IgD-negative memory B cell (primary cell): ENCODE measurements around the gene POLR3F. TPM values are rescaled to one million over a fixed set of nuclear protein-coding genes. Genes with fewer than 3 reads are reported as not detected.

ENCODE experiments used
- H3K27ac Mint-ChIP-seq, 3 donors: one replicate each; pipeline ENCODE4 v1.8.0; 2020 to 2022; ENCODE audit warnings: mild to moderate bottlenecking in 3 of 3, mixed read lengths in 3 of 3, moderate library complexity in 1 of 3
- H3K27me3 Mint-ChIP-seq: one replicate; pipeline ENCODE4 v1.8.0; 2021; ENCODE audit warnings: mixed read lengths
- H3K36me3 Mint-ChIP-seq: one replicate; pipeline ENCODE4 v1.8.0; 2020; ENCODE audit warnings: mild to moderate bottlenecking, mixed read lengths
- H3K4me1 Mint-ChIP-seq, 3 donors: one replicate each; pipeline ENCODE4 v1.8.0; 2020 to 2022; ENCODE audit warnings: mixed read lengths in 3 of 3, mild to moderate bottlenecking in 1 of 3
- H3K4me3 Mint-ChIP-seq, 4 donors: one replicate each; pipeline ENCODE4 v1.8.0; 2020 to 2022; ENCODE audit warnings: mild to moderate bottlenecking in 4 of 4, mixed read lengths in 4 of 4, moderate library complexity in 3 of 4
- H3K9me3 Mint-ChIP-seq, 3 donors: one replicate each; pipeline ENCODE4 v1.8.0; 2020 to 2021; ENCODE audit warnings: mixed read lengths in 3 of 3, mild to moderate bottlenecking in 1 of 3
- polyA plus RNA-seq: library from polyadenylated mRNA; unstranded; fragments of 300-500 nt; fragmentation: Illumina TruSeq; gene quantifications from one replicate; pipeline ENCODE4 v1.2.3, GENCODE V29; 2021

Gene POLR3F, protein sequence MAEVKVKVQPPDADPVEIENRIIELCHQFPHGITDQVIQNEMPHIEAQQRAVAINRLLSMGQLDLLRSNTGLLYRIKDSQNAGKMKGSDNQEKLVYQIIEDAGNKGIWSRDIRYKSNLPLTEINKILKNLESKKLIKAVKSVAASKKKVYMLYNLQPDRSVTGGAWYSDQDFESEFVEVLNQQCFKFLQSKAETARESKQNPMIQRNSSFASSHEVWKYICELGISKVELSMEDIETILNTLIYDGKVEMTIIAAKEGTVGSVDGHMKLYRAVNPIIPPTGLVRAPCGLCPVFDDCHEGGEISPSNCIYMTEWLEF
- 9.0 TPM for polyA plus RNA-seq

DNA sequence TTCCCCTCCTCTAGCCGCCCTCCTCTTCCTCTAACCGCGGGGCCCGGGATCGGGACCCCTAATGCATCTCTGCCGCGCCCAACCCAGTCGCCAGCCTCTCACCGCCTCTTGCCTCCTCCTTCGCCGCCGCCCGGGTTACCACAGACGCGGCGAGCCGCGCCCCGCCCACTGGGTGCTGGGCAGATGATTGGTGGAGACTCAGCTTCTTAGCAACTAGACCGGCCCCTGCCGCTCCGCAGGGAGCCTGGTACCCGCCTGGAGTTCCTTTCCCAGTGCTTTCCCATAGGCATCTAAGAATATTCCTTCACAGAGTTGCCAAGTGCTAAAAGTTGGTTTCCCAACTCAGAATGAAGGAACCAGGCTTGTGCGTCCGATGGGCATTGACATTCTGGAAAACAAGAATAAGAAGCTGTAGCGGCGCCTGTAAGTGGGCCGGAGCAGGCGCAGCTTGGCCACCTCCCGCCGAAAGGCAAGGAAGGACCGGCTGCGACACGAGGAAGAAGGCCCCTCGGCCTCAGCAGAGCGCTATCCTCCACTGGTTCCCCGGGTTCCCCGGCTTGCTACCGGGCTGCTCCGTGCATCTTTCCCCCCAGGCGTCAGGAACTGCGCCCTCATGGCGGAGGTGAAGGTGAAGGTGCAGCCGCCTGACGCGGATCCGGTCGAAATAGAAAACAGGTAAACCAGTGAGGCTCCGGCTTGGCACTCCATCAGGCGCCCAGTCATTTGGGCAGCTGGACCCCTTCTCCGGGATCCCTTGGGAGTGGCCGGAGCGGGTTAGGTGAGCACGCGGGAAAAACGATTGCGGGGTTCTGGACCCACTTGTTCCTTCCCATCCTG lies at the start of gene POLR3F, which contains the start of gene DZANK1:
Gene POLR3F, plus strand, starts transcription at position 497 of the 837 bp plus-strand sequence. Its CDS starts 117 bp downstream, at position 614.
Gene DZANK1, minus strand, starts transcription at position 137 of the 837 bp plus-strand sequence. CDS start 1,672 bp downstream, outside the sequence.
- Mint-ChIP-seq H3K9me3 (no peaks in the 10 kb centered on the region), H3K4me3 (peak within 1 kb of the TSS; percentile 96 to 100 (median 100)), H3K27ac (peak within 1 kb of the TSS; percentile 98 to 99 (median 98)), H3K36me3 (no peaks in the 10 kb centered on the region), H3K27me3 (no peaks in the 10 kb centered on the region), H3K4me1 (peaks cover 12 to 17% (median 14%) of the 10 kb centered on the region in 3 donors)

DNA sequence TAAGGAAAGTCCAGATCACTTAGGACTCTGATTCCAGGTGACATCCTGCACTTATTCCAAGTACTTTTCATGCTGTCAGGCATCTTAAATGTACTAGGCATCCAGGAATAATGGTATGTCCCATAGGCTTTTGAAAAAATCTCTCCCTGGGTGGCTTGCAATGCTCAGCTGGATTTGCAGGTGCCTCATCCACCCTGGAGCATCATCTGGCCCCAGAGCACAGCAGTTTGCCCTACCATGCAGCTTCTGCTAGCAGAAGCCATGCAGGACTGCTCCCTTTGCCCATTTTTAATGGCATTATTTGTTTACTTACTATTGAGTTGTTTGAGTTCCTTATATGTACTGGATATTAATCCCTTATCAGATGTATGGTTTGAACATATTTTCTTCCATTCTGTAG lies 45.6 kb upstream of the POLR3F start:
- no peak overlapping the region for H3K4me3 Mint-ChIP-seq
- peaks cover 2% of the 10 kb centered on the region for H3K27me3 Mint-ChIP-seq
- no peaks in the 10 kb centered on the region for H3K9me3 Mint-ChIP-seq
- no peaks in the 10 kb centered on the region for H3K4me1 Mint-ChIP-seq
- peaks cover 2% of the 10 kb centered on the region for H3K36me3 Mint-ChIP-seq
- no peak overlapping the region for H3K27ac Mint-ChIP-seq

GRCh38 chr20:18427214-18427613 lies 40.0 kb upstream of the POLR3F start:
- Mint-ChIP-seq H3K4me1 (peaks cover 0 to 2% (median 0%) of the 10 kb centered on the region in 3 donors), H3K27me3 (no peaks in the 10 kb centered on the region), H3K9me3 (no peaks in the 10 kb centered on the region), H3K27ac (no peak overlapping the region), H3K4me3 (no peak overlapping the region), H3K36me3 (peaks cover 5% of the 10 kb centered on the region)

DNA sequence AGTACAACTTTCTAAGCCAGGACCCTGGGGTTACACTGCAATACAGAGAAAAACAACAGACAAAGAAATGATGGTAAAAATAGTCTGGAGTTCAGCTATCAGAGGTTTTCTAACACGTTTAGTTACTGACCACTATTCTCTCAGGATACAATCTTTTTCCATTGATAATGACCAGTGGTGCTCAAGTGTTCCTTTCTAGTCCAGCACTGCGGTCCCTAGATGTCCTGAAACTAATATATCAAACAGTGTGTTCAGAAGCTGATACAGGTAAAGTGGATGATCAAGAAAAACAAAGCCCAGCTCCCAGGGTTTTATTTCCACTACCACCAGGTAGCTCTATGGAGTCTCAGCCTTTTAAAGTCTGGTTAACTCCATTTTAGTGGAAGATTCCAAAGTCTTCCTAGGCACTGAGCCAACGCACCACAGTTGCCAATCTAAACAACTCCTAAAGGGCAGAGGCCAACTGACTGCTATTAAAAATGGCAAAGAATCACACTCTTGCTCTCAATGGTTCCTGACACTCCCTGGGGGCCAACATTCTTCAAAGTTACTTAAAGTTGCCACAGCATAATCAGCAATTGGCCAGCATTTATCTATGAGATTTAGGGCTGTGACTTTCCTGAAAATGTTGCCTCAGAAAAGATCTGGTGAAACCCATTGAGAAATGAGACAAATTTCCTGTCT lies 38.6 kb upstream of the POLR3F start:
- Mint-ChIP-seq H3K4me1 (peaks cover 0 to 2% (median 0%) of the 10 kb centered on the region in 3 donors), H3K27ac (no peak overlapping the region), H3K9me3 (no peaks in the 10 kb centered on the region), H3K4me3 (no peak overlapping the region), H3K36me3 (peaks cover 5% of the 10 kb centered on the region), H3K27me3 (no peaks in the 10 kb centered on the region)

- no peaks in the 10 kb centered on the region for H3K9me3 Mint-ChIP-seq
- peaks cover 0 to 2% (median 0%) of the 10 kb centered on the region in 3 donors for H3K4me1 Mint-ChIP-seq
- no peak overlapping the region for H3K4me3 Mint-ChIP-seq
- H3K27ac Mint-ChIP-seq, result no peak overlapping the region
- H3K36me3 Mint-ChIP-seq, result peaks cover 5% of the 10 kb centered on the region
- no peaks in the 10 kb centered on the region for H3K27me3 Mint-ChIP-seq
Observed at GRCh38 chr20:18430172-18430826, 36.9 kb upstream of the POLR3F start.

DNA sequence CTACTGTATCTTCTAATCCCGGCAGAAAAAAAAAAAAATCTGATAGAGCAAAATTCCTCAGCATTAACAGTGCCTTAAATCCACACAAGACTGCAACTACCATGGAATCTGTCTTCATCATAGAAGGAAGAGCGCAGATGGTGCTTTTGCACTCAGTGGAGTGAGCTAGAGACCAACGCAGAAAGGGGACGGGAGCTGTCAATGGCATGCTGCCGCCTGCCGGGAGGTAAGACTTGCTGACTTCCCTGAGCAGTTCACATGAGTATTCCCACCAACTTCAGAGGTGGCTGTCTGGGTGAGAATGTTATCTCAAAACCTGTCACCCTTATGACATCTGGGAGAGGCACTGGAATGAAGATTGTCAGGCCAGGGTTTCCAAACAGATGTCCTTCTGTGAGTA lies 36.0 kb upstream of the POLR3F start:
- H3K4me3 Mint-ChIP-seq, result no peak overlapping the region
- no peak overlapping the region for H3K27ac Mint-ChIP-seq
- H3K36me3 Mint-ChIP-seq, result peaks cover 5% of the 10 kb centered on the region
- no peaks in the 10 kb centered on the region for H3K27me3 Mint-ChIP-seq
- no peaks in the 10 kb centered on the region for H3K9me3 Mint-ChIP-seq
- peaks cover 0 to 2% (median 0%) of the 10 kb centered on the region in 3 donors for H3K4me1 Mint-ChIP-seq

DNA sequence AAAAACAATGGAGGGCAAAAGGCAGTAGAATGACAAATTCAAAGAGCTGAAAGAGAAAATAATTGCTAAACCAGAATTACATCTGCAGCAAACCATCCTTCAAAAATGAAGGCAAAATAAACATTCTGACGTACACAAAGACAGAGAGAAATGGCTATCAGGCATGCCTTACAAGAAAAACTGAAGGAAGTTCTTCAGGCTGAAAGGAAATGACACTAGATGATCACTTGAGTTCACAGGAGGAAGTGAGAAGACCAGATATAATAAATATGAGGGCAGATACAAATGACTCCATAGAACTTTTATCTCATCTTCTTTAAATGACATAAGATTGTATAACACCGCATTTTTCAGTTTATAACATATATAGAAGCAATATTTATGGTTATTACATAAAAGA lies 30.3 kb upstream of the POLR3F start:
- H3K27ac Mint-ChIP-seq, result peak overlapping the region in 1 of 3 donors; percentile 80
- peaks cover 0 to 4% (median 3%) of the 10 kb centered on the region in 3 donors for H3K9me3 Mint-ChIP-seq
- peaks cover 6% of the 10 kb centered on the region for H3K36me3 Mint-ChIP-seq
- H3K4me3 Mint-ChIP-seq, result peak overlapping the region in 1 of 4 donors; percentile 9
- H3K4me1 Mint-ChIP-seq, result peaks cover 7 to 8% (median 7%) of the 10 kb centered on the region in 3 donors
- no peaks in the 10 kb centered on the region for H3K27me3 Mint-ChIP-seq

GRCh38 chr20:18440403-18440802 lies 26.8 kb upstream of the POLR3F start:
- H3K4me1 Mint-ChIP-seq, result peaks cover 7 to 8% (median 7%) of the 10 kb centered on the region in 3 donors
- H3K27ac Mint-ChIP-seq, result peak overlapping the region in 1 of 3 donors; percentile 44
- H3K36me3 Mint-ChIP-seq, result peaks cover 10% of the 10 kb centered on the region
- H3K27me3 Mint-ChIP-seq, result no peaks in the 10 kb centered on the region
- H3K4me3 Mint-ChIP-seq, result no peak overlapping the region
- H3K9me3 Mint-ChIP-seq, result peaks cover 0 to 4% (median 3%) of the 10 kb centered on the region in 3 donors

DNA sequence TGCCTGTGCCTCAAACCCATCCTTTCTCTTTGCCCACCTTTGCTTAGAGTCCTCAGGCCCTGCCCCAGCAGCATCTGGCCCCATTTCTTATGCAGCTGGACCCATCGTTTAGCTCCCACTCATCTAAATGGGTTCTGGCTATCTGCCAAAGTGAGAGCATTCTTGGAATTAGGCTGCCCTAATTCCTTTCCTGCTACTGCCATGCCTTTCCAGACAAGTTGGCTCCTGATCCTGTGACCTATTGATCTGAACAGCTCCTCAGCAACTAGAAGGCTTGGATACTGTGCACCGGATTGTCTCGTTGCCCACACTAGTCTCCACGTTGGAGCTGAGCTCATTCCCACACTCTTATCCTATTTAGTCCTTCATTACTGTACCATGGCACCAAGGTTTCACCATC lies 23.3 kb upstream of the POLR3F start:
- Mint-ChIP-seq H3K4me3 (no peak overlapping the region), H3K36me3 (peaks cover 9% of the 10 kb centered on the region), H3K27me3 (no peaks in the 10 kb centered on the region), H3K4me1 (no peaks in the 10 kb centered on the region), H3K27ac (no peak overlapping the region), H3K9me3 (no peaks in the 10 kb centered on the region)

GRCh38 chr20:18456600-18456999 lies 10.6 kb upstream of the POLR3F start:
- no peaks in the 10 kb centered on the region for H3K4me1 Mint-ChIP-seq

GRCh38 chr20:18465536-18466200 lies 1.5 kb upstream of the POLR3F start:
- Mint-ChIP-seq H3K4me1 (peaks cover 12 to 17% (median 14%) of the 10 kb centered on the region in 3 donors), H3K36me3 (no peaks in the 10 kb centered on the region), H3K9me3 (no peaks in the 10 kb centered on the region), H3K4me3 (peak overlapping the region; percentile 96 to 100 (median 100)), H3K27ac (peak overlapping the region; percentile 64 to 99 (median 98)), H3K27me3 (no peaks in the 10 kb centered on the region)

More at GRCh38 chr20:18456600-18456999, 10.6 kb upstream of the POLR3F start:
- H3K27ac Mint-ChIP-seq, result no peak overlapping the region
- peaks cover 1 to 7% (median 4%) of the 10 kb centered on the region in 3 donors for H3K9me3 Mint-ChIP-seq
- no peaks in the 10 kb centered on the region for H3K27me3 Mint-ChIP-seq
- H3K4me3 Mint-ChIP-seq, result no peak overlapping the region
- H3K36me3 Mint-ChIP-seq, result peaks cover 2% of the 10 kb centered on the region

- Mint-ChIP-seq H3K4me3 (peak overlapping the region; percentile 96 to 100 (median 100)), H3K27ac (peak overlapping the region; percentile 98 to 99 (median 98)), H3K4me1 (peaks cover 12 to 17% (median 14%) of the 10 kb centered on the region in 3 donors), H3K9me3 (no peaks in the 10 kb centered on the region), H3K36me3 (no peaks in the 10 kb centered on the region), H3K27me3 (no peaks in the 10 kb centered on the region)
Observed at GRCh38 chr20:18466574-18466893, 656 bp upstream of the POLR3F start.

GRCh38 chr20:18477218-18477617 lies 10.0 kb downstream of the POLR3F start:
- no peaks in the 10 kb centered on the region for H3K27me3 Mint-ChIP-seq
- H3K9me3 Mint-ChIP-seq, result no peaks in the 10 kb centered on the region
- H3K4me1 Mint-ChIP-seq, result no peaks in the 10 kb centered on the region
- no peak overlapping the region for H3K4me3 Mint-ChIP-seq
- no peak overlapping the region for H3K27ac Mint-ChIP-seq
- peaks cover 9% of the 10 kb centered on the region for H3K36me3 Mint-ChIP-seq

DNA sequence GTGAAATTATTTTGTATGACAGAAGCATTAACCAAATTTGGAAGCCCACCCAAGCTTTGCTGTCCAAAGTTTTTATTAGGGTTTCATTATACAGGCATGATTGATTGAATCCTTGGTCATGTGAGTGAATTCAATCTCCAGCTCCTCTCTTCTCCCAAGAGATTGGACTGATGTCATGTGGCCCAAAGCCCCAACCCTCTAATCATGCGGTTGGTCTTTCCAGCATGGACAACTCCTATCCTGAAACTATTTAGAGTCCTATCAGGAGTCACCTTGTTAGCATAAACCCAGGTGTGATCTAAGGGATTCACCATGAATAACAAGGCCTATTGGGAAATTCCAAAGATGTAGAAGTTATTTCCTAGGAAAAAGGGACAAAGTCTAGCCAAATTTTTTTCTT lies 10.6 kb downstream of the POLR3F start:
- Mint-ChIP-seq H3K9me3 (no peaks in the 10 kb centered on the region), H3K27me3 (no peaks in the 10 kb centered on the region), H3K4me1 (no peaks in the 10 kb centered on the region), H3K27ac (no peak overlapping the region), H3K4me3 (no peak overlapping the region), H3K36me3 (peaks cover 9% of the 10 kb centered on the region)
